GM18951 (cell line): ENCODE data around the gene TREH.

Source experiments
- POLR2A ChIP-seq: IDR thresholded peaks from 4 replicates; pipeline ENCODE4 v1.6.1; 2011; ENCODE audit warnings: mild to moderate bottlenecking; ENCODE audit not compliant: insufficient read length, insufficient read depth; ENCODE audit errors: extremely low read depth
- in situ Hi-C: fragments of 300-500 bp; cut with MboI; formaldehyde crosslinking; loops from one replicate; pipeline ENCODE4 v1.12.0; 2022; ENCODE audit warnings: low sequenced_read_pairs, mixed read lengths, inconsistent platforms; ENCODE audit not compliant: unreplicated experiment

Gene TREH

DNA sequence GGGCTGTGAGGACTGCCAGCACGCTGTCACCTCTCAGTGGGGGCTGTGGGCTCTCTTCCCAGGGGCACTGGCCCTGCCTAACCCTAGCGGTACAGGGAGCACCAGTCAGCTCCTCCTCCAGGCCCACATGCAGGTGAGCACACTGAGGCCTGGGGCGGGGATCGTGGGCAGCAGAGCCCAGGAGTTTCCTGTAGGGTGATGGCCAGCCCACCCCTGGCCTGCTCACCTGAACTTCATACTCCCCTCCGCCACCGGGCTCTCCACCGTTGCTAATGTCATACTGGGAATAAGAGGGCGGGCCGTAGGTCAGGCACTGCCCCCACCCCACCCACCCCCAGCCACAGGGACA, 10.0 kb upstream of the TREH start:
- in situ Hi-C loops, result loop anchor here (25.0 kb wide), 1 partner anchor 248 kb away; the partner anchor contains the start of gene BCL9L
- TF ChIP-seq POLR2A, result no peak

DNA sequence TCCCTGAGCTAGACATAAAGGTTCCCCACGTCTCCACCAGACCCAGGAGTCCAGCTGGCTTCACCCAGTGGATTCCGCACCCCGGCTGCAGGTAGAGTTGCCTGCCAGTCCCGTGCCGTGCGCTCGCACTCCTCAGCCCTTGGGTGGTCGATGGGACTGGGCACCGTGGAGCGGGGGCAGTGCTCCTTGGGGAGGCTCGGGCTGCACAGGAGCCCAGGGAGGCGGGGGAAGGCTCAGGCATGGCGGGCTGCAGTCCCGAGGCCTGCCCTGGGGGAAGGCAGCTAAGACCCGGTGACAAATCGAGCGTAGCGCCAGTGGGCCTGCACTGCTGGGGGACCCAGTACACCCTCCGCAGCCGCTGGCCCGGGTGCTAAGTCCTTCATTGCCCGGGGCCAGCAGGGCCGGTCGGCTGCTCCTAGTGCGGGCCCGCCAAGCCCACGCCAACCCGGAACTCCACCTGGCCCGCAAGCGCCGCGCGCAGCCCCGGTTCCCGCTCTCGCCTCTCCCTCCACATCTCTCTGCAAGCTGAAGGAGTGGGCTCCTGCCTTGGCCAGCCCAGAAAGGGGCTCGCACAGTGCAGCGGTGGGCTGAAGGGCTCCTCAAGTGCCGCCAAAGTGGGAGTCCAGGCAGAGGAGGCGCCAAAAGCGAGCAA, 9.5 kb upstream of the TREH start:
- in situ Hi-C loops, result loop anchor here (25.0 kb wide), 1 partner anchor 248 kb away; the partner anchor contains the start of gene BCL9L

DNA sequence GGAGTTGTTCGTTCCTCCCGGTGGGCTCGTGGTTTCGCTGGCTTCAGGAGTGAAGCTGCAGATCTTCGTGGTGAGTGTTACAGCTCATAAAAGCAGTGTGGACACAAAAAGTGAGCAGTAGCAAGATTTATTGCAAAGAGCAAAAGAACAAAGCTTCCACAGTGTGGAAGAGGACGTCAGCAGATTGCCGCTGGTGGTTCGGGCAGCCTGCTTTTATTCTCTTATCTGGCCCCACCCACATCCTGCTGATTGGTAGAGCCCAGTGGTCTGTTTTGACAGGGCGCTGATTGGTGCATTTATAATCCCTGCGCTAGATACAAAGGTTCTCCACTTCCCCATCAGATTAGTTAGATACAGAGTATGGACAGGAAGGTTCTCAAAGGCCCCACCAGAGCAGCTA, 8.9 kb upstream of the TREH start:
- in situ Hi-C loops, result loop anchor here (25.0 kb wide), 1 partner anchor 249 kb away; the partner anchor contains the start of gene BCL9L

More for the DNA sequence above, 9.5 kb upstream of the TREH start:
- no peak for TF ChIP-seq POLR2A

DNA sequence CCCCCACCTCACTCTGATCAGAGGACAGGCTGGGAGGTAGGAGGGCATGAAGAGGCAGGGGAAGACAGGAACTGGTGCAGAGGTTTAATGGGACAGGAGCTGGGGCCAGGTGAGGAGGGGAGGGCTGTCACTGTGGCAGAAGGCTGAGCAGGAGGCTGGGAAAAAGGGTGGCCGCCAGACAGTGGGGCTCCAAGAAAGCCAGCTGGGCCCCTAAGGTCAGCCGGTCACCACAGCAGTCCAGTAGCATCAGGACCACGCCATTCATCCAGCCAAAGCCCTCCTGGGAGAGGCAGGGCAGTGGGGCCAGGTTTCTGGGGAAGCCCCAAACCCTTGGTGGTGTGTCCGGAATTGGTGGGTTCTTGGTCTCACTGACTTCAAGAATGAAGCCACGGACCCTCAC, 8.5 kb upstream of the TREH start:
- TF ChIP-seq POLR2A, result no peak
- in situ Hi-C loops, result loop anchor here (25.0 kb wide), 1 partner anchor 249 kb away; the partner anchor contains the start of gene BCL9L

DNA sequence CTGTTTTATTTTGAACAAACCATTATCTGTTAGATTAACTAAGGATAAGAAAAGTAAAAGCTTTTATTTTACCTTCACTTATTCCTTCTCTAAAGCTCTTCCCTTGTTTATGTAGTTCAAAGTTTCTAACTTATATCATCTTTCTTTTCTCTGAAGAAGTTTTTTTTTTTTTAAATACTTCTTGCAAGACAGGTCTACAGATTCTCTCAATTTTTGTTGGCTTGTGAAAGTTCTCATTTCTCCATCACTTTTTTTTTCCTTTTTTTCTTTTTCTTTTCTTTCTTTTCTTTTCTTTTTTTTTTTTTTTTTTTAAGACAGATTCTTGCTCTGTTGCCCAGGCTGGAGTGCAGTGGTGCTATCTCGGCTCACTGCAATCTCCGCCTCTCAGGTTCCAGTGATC, 4.7 kb upstream of the TREH start:
- no peak for TF ChIP-seq POLR2A
- in situ Hi-C loops, result loop anchor here (25.0 kb wide), 1 partner anchor 253 kb away; the partner anchor contains the start of gene BCL9L

DNA sequence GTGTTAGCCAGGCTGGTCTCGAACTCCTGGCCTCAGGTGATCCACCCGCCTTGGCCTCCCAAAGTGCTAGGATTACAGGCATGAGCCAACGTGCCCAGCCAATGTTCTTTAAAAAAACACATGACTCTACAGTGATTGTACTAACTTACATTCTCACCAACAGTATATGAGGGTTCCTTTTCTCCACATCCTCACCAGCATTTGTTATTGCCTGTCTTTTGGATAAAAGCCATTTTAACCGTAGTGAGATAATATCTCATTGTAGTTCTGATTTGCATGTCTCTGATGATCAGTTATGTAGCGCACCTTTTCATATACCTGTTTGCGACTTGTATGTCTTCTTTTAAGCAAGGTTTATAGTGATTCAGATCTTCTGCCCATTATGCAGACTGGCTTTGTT, 3.5 kb upstream of the TREH start:
- in situ Hi-C loops, result loop anchor here (25.0 kb wide), 1 partner anchor 254 kb away; the partner anchor contains the start of gene BCL9L

DNA sequence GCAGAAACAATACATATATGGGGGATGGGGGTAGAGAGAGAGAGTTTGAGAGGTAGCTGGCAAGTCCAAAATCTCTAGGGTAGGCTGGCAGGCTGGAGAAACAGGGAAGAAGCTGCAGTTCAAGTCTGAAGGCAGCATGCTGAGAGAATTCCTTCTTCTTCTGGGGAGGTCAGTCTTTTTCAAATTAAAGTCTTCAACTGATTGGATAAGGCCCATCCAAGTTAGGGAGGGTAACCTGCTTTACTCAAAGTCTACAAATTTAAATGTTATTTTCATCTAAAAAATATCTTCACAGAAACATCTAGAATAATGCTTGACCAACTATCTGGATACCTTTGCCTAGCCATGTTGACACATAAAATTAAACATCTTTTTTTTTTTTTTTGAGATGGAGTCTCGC, 2.9 kb upstream of the TREH start:
- in situ Hi-C loops, result loop anchor here (25.0 kb wide), 1 partner anchor 255 kb away; the partner anchor contains the start of gene BCL9L
- no peak for TF ChIP-seq POLR2A

DNA sequence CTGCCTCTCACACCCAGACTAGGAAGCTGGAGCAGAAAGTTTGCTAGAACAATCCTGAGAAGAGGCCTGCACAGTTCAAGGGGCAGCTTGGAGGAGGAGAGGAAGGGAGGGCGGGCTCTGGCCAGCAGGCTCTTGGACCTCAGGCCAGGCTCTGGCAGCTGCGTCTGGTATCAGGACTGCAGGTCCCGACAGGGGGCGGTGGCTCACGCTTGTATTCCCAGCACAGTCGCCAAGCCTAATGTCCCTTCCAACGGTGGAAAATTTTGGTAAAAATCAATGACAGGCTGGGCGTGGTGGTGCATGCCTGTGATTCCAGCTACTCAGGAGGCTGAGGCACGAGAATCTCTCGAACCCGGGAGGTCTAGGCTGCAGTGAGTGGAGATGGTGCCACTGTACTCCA, 542 bp downstream of the TREH start:
- in situ Hi-C loops, result loop anchor here (25.0 kb wide), 1 partner anchor 258 kb away; the partner anchor contains the start of gene BCL9L

DNA sequence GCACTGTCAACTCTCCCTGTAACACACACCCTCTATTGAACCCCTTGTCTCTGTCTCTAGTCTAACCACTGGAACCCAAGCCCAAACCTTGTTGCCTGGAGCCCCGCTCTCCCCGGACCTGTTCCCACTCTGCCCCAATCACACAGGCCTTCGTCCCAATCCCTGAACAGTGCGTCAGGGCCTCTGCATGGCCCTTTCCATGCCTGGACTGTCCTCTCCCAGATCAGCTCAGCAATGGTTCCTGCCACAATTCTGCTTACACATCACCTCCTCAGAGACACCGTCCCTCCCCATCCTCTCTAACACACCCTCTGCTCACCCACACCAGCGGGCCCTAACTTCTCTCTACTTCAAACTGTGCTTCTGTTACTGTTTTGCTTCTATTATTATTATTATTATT, 1.5 kb downstream of the TREH start:
- in situ Hi-C loops, result loop anchor here (25.0 kb wide), 1 partner anchor 259 kb away; the partner anchor contains the start of gene BCL9L
- no peak for TF ChIP-seq POLR2A

DNA sequence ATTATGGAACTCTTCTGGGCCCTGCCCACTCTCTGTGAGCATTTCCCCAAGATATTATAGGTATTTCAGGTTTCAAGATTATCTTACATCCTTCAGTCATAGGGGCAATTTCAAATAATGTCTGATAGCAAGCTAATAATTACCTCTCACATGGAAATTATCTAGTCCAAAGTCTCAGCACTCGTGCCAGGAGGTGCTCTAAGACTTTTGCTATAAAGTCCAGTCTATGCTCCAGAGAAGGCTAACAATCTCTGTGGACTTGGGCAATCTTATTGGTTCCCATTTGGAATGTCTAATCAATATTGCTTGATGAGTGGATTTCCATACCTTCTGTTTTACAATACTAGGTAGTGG, 5.4 kb downstream of the TREH start:
- TF ChIP-seq POLR2A, result no peak
- in situ Hi-C loops, result no loop called here

DNA sequence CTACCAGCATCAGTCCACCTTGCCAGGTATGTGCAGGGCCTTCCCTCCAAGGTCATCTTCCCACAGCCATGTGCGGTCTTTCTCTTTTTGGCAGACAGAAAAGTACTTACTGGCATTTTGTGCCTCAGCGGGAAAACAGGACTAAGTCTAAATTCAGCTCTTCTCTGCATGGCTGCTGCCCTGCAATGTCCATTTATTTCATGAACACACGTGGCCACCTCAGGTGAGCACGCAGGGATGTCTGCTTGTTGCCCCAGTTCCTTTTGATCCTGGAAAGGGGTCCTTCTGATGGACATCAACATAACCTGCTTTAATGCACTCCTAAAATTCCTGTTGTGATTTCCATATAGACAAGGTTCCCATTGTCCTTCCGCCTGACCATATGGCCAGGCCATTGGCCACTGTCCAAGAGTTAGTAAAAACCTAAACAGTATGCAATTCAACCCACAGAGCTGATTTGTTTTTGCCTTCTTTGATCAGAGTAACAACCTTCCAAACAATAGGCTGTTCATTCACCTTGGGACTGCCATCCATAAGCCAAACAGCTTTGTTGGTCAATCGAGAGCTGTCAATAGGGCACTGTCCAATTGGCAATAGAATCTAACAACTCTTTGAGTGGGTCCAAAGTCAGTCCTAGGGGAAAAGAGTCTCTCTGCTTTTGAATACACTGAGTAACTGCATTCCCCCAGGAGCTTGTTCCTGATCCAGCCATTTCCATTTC, 5.9 kb downstream of the TREH start:
- no peak for TF ChIP-seq POLR2A

DNA sequence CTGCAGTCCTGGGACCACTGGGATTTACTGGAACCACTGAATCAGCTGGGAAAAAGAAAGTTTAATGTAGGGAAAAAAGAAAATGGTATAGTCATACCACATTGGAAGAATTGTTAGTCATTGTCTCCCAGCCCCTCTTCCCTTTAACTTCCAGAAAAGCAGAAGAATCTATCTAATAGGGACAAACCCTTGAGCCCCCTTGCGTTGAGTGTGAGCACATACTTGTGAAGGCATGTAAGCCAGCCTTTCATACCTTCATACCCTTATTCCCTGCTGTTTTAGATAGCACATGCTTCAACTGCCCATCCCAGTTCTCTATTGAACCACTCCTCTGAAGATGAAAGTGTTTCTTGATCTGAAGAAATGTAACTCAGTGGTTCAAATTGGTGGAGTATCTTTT, 6.6 kb downstream of the TREH start:
- TF ChIP-seq POLR2A, result no peak
- in situ Hi-C loops, result no loop called here

More for the DNA sequence above, 5.9 kb downstream of the TREH start:
- in situ Hi-C loops, result no loop called here

DNA sequence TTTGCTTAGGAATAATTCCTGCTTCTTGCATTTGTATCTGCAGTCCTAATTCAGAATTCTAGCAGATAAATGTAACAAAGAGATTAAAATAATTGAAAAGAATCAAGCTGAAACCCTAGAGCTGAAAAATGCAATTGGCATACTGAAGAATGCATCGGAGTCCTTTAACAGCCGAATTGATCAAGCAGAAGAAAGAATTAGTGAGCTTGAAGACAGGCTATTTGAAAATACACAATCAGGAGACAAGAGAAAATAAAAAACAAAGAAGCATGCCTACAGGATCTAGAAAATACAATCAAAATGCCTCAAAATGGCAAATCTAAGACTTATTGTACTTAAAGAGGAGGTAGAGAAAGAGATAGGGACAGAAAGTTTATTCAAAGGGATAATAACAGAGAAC, 8.2 kb downstream of the TREH start:
- in situ Hi-C loops, result no loop called here
- TF ChIP-seq POLR2A, result no peak

DNA sequence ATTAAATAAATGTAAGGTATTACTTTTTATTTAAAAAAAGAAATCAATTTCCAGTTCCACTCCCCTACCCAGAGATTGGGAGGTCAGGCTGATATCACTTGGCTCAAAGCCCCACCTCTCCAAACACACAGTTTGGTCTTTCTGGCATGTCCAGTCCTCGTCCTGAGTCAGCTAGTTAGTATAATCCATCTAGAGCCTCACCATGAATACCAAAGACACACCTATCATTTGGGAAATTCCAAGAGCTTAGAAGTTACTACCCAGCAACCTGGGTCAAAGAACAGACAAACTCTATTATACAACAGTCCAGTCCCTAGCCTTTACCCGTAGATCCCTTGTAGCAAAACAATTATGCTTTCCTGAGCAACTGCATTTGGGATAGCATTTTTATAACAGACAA, 9.4 kb downstream of the TREH start:
- no peak for TF ChIP-seq POLR2A
- in situ Hi-C loops, result no loop called here

DNA sequence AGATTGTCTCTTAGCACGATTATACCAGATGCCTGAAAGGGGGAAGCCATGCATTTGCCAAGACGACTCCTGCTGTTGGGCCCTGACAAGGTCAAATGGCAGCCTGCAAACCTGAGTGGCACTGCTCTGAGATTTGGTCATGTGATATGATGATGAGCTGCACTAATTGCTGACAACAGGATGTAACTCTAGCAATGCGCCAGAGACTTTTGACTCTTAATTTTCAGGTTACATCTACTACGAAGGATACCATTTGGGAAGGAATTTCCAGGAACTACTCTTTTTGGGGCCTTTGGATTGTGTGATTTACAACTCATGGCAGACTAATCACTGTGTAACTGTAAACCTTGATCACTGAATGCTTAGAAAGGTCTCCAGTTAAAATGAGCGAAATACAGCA, 13.1 kb downstream of the TREH start:
- in situ Hi-C loops, result no loop called here
- no peak for TF ChIP-seq POLR2A
